ENCODE measurements around the gene DYRK1A. TPM values are rescaled to one million over a fixed set of nuclear protein-coding genes. Genes with fewer than 3 reads are reported as not detected.

DYRK1A gene
- total RNA-seq, 2 donors from 2014 or later = 70.5 to 146 TPM

DNA sequence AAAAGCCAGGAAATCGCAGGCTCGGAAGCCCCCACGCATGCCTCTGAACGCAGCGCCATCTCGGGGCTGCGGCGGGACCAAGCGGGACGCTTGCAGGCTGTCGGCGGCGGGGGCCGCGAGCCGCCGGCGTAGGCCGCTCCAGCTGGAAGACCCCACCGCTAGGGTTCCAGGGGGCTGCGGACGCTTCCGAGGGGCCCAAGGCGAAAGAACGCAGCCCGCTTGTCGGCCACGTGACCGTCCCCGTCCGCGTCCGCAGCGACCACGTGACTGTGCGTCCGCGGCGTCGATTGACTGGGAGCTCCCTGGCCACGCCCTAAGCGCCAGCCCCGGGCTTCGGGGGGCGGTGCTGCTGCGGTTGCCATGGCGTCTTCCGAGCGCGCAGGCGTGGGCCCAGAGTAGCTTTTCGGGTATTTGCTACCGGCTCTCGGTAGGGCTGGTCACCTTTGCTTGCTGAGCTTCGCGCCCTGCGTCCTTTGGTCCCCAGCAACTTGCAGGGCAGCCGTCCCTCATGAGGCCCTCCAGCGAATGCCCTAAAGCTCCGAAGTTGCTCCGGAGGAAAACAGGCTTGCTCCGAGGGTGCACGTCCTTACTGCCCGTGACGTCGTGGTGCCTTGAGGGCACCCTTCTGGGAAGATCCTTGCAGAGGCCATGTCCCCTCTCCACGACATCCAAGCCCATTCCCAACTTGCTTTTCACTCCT lies 197.2 kb downstream of the DYRK1A start:
- WGBS = 2% methylated on average over 59 of the region's 67 CpGs
- intact Hi-C loops (cut with DNase I) = loop anchor here (5.0 to 10.0 kb wide), 4 partner anchors 196 to 579 kb away; partner anchors contain the start of genes DYRK1A and VPS26C
- Histone ChIP-seq H3K36me3 (no peaks in the 10 kb centered on the region), H3K27me3 (replicated peaks; ENCODE audit: insufficient read depth) (no peaks in the 10 kb centered on the region), H3K27ac (peak overlapping the region; percentile 77 to 86), H3K9me3 (no peaks in the 10 kb centered on the region), H3K4me1 (replicated peaks) (no peaks in the 10 kb centered on the region), H3K4me3 (peak overlapping the region; percentile 54 to 55)
- DNase-seq (ENCODE audit: low spot score) = peak; percentile 93
- peak; percentile 90 for TF ChIP-seq POLR2AphosphoS5 (IDR thresholded peaks at IDR 0.05)
- peak in 3 of 4 experiments; percentile 35 to 61 (median 54) for TF ChIP-seq CTCF (IDR thresholded peaks at IDR 0.05)
- TF ChIP-seq POLR2A (IDR thresholded peaks at IDR 0.05) = peak; percentile 68

GRCh38 chr21:37564341-37564923 lies 197.9 kb downstream of the DYRK1A start:
- 19% methylated on average over 13 of the region's 14 CpGs for WGBS
- intact Hi-C loops (cut with DNase I) = loop anchor here (5.0 to 10.0 kb wide), 4 partner anchors 197 to 580 kb away; partner anchors contain the start of genes DYRK1A and VPS26C
- DNase-seq (ENCODE audit: low spot score) = peak; percentile 75

GRCh38 chr21:37564924-37565529 lies 198.5 kb downstream of the DYRK1A start:
- H3K36me3 ChIP-seq = no peaks in the 10 kb centered on the region
- no peaks in the 10 kb centered on the region for H3K9me3 ChIP-seq
- H3K4me1 ChIP-seq (replicated peaks) = no peaks in the 10 kb centered on the region
- peak overlapping the region in 1 of 2 donors; percentile 55 for H3K4me3 ChIP-seq
- no peak for DNase-seq (ENCODE audit: low spot score)
- intact Hi-C loops (cut with DNase I) = loop anchor here (5.0 to 10.0 kb wide), 4 partner anchors 198 to 580 kb away; partner anchors contain the start of genes DYRK1A and VPS26C
- H3K27me3 ChIP-seq (replicated peaks; ENCODE audit: insufficient read depth) = no peaks in the 10 kb centered on the region
- 79% methylated on average over 12 of the region's 12 CpGs for WGBS
- peak overlapping the region; percentile 77 to 86 for H3K27ac ChIP-seq
- TF ChIP-seq POLR2AphosphoS5 (IDR thresholded peaks at IDR 0.05) = no peak
- TF ChIP-seq CTCF (IDR thresholded peaks at IDR 0.05) = no peak
- TF ChIP-seq POLR2A (IDR thresholded peaks at IDR 0.05) = no peak

More at GRCh38 chr21:37564341-37564923, 197.9 kb downstream of the DYRK1A start:
- TF ChIP-seq POLR2A (IDR thresholded peaks at IDR 0.05) (peak; percentile 6), POLR2AphosphoS5 (IDR thresholded peaks at IDR 0.05) (no peak), CTCF (IDR thresholded peaks at IDR 0.05) (peak in 1 of 4 experiments; percentile 18)
- Histone ChIP-seq H3K4me3 (peak overlapping the region; percentile 54 to 55), H3K4me1 (replicated peaks) (no peaks in the 10 kb centered on the region), H3K27ac (peak overlapping the region; percentile 77 to 86), H3K9me3 (no peaks in the 10 kb centered on the region), H3K36me3 (no peaks in the 10 kb centered on the region), H3K27me3 (replicated peaks; ENCODE audit: insufficient read depth) (no peaks in the 10 kb centered on the region)

- no peaks in the 10 kb centered on the region for H3K4me1 ChIP-seq (replicated peaks)
- H3K27ac ChIP-seq = no peak overlapping the region
- TF ChIP-seq POLR2AphosphoS5 (IDR thresholded peaks at IDR 0.05) (no peak), CTCF (IDR thresholded peaks at IDR 0.05) (no peak), POLR2A (IDR thresholded peaks at IDR 0.05) (no peak)
- no peaks in the 10 kb centered on the region for H3K36me3 ChIP-seq
- WGBS = 77% methylated on average over 14 of the region's 14 CpGs
- no peak overlapping the region for H3K4me3 ChIP-seq
- no peaks in the 10 kb centered on the region for H3K27me3 ChIP-seq (replicated peaks; ENCODE audit: insufficient read depth)
- DNase-seq (ENCODE audit: low spot score) = no peak
- H3K9me3 ChIP-seq = no peaks in the 10 kb centered on the region
- intact Hi-C loops (cut with DNase I) = loop anchor here (10.0 kb wide), 1 partner anchor 581 kb away; no protein-coding TSS in a partner anchor
These were observed 199.1 kb downstream of the DYRK1A start for GRCh38 chr21:37565530-37566223.

Measured in prostate gland (tissue), 2 donors.